Stimulated activated CD4-positive, alpha-beta T cell treated with anti-CD3 and anti-CD28 coated beads, Interleukin-2, amount 100 ng/mL, for 48 hours (primary cell): ENCODE measurements around the gene XXYLT1.

Experiments used
- DNase-seq, 2 donors: peaks; one replicate each; pipeline ENCODE4 v3.0.0-alpha.2; 2020

The XXYLT1 gene

GRCh38 chr3:195149292-195150030, 121.5 kb downstream of the XXYLT1 start:
- DNase-seq, result no peak

GRCh38 chr3:195148549-195148948, 122.4 kb downstream of the XXYLT1 start:
- no peak for DNase-seq

- no peak for DNase-seq
These were observed 123.3 kb downstream of the XXYLT1 start for GRCh38 chr3:195147649-195148080.

GRCh38 chr3:195146131-195146530, 124.8 kb downstream of the XXYLT1 start:
- DNase-seq, result no peak

- no peak for DNase-seq
These were observed 125.4 kb downstream of the XXYLT1 start for GRCh38 chr3:195145579-195145978.

GRCh38 chr3:195143221-195143620, 127.7 kb downstream of the XXYLT1 start:
- DNase-seq, result no peak

- DNase-seq, result no peak
These were observed 128.4 kb downstream of the XXYLT1 start for GRCh38 chr3:195142519-195142918.

GRCh38 chr3:195140816-195141793, 129.9 kb downstream of the XXYLT1 start:
- no peak for DNase-seq

GRCh38 chr3:195140410-195140809, 130.5 kb downstream of the XXYLT1 start:
- no peak for DNase-seq

GRCh38 chr3:195139876-195140240, 131.1 kb downstream of the XXYLT1 start:
- no peak for DNase-seq

- DNase-seq, result no peak
These were observed 131.7 kb downstream of the XXYLT1 start for GRCh38 chr3:195139091-195139875.

- no peak for DNase-seq
These were observed 133.0 kb downstream of the XXYLT1 start for GRCh38 chr3:195137638-195138588.

GRCh38 chr3:195135917-195136316, 135.0 kb downstream of the XXYLT1 start:
- no peak for DNase-seq

GRCh38 chr3:195134431-195134830, 136.5 kb downstream of the XXYLT1 start:
- no peak for DNase-seq

GRCh38 chr3:195133462-195133861, 137.5 kb downstream of the XXYLT1 start:
- DNase-seq, result peak; percentile 16 to 42

GRCh38 chr3:195133013-195133412, 137.9 kb downstream of the XXYLT1 start:
- no peak for DNase-seq

GRCh38 chr3:195131176-195131575, 139.8 kb downstream of the XXYLT1 start:
- no peak for DNase-seq

- peak; percentile 13 to 37 for DNase-seq
These were observed 141.1 kb downstream of the XXYLT1 start for GRCh38 chr3:195129644-195130492.

- no peak for DNase-seq
These were observed 141.8 kb downstream of the XXYLT1 start for GRCh38 chr3:195129072-195129643.
